ENCODE data around the gene SH2D5. TPM values are rescaled to one million over a fixed set of nuclear protein-coding genes. Genes with fewer than 3 reads are reported as not detected.

The SH2D5 gene
- total RNA-seq, 2 donors from 2014 or later: 2.2 TPM; not detected in 1

DNA sequence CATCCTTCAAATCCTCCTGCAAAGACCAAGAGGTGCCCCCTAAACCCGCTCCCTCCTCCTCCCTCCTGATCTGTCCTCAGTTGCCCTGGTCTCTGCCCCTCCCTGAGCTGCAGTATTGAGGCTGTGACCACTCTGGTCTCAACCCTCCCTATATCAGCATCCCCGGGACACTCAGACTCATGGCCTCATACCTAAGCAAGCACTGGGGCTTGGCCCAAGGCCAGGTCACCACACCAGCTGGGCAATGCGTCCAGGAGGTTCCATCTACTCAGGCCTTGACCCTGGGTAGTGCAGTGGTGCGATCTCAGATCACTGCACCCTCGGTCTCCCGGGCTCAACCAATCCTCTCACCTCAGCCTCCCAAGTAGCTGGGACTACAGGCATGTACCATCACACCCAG, 24.4 kb downstream of the SH2D5 start:
- Histone ChIP-seq H3K36me3 (no peaks in the 10 kb centered on the region), H3K27ac (no peak overlapping the region), H3K4me3 (no peak overlapping the region), H3K9me3 (no peaks in the 10 kb centered on the region), H3K4me1 (replicated peaks) (no peaks in the 10 kb centered on the region), H3K27me3 (replicated peaks; ENCODE audit: insufficient read depth) (no peaks in the 10 kb centered on the region)
- intact Hi-C loops (cut with DNase I): no loop called here
- WGBS: 82% methylated on average over 6 of the region's 6 CpGs
- TF ChIP-seq POLR2A (IDR thresholded peaks at IDR 0.05) (no peak), POLR2AphosphoS5 (IDR thresholded peaks at IDR 0.05) (no peak)
- TF ChIP-seq, protein P1, sequence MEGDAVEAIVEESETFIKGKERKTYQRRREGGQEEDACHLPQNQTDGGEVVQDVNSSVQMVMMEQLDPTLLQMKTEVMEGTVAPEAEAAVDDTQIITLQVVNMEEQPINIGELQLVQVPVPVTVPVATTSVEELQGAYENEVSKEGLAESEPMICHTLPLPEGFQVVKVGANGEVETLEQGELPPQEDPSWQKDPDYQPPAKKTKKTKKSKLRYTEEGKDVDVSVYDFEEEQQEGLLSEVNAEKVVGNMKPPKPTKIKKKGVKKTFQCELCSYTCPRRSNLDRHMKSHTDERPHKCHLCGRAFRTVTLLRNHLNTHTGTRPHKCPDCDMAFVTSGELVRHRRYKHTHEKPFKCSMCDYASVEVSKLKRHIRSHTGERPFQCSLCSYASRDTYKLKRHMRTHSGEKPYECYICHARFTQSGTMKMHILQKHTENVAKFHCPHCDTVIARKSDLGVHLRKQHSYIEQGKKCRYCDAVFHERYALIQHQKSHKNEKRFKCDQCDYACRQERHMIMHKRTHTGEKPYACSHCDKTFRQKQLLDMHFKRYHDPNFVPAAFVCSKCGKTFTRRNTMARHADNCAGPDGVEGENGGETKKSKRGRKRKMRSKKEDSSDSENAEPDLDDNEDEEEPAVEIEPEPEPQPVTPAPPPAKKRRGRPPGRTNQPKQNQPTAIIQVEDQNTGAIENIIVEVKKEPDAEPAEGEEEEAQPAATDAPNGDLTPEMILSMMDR (IDR thresholded peaks at IDR 0.05): no peak
- DNase-seq (ENCODE audit: low spot score): no peak

GRCh38 chr1:20706841-20707240, 25.7 kb downstream of the SH2D5 start:
- TF ChIP-seq POLR2A (IDR thresholded peaks at IDR 0.05) (no peak), POLR2AphosphoS5 (IDR thresholded peaks at IDR 0.05) (no peak)
- TF ChIP-seq, protein P1 (IDR thresholded peaks at IDR 0.05): no peak
- Histone ChIP-seq H3K27ac (no peak overlapping the region), H3K9me3 (no peaks in the 10 kb centered on the region), H3K4me1 (replicated peaks) (no peaks in the 10 kb centered on the region), H3K27me3 (replicated peaks; ENCODE audit: insufficient read depth) (no peaks in the 10 kb centered on the region), H3K36me3 (no peaks in the 10 kb centered on the region), H3K4me3 (no peak overlapping the region)
- intact Hi-C loops (cut with DNase I): no loop called here
- no peak for DNase-seq (ENCODE audit: low spot score)
- 71% methylated on average over 5 of the region's 5 CpGs for WGBS

DNA sequence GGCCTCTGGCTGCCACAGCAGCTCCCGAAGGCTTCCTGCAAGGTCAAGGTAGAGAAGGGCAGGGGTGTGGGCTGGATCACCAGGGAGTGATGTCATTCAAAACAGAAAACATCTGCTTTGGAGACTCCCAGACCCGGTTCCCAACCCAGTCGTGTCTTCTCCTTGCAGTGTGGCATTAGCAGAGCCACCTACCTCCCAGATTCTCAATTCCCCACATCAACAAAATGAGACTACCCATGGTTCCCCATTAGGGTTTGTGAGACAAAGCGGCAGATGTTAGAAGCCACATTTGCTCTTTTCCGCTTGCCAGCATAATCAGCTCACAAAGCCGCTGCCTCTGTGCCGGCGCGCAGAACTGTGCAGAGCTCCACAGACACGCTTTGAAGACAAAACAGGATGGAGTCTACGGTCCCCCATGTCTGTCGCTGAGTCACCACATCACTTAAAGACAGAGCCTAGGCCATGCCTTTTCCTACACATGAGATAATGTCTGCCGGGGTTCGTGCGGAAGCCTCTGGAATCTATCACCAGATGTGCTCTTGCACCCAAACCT, 27.2 kb downstream of the SH2D5 start:
- Histone ChIP-seq H3K4me1 (replicated peaks) (no peaks in the 10 kb centered on the region), H3K36me3 (no peaks in the 10 kb centered on the region), H3K9me3 (no peaks in the 10 kb centered on the region), H3K27me3 (replicated peaks; ENCODE audit: insufficient read depth) (no peaks in the 10 kb centered on the region), H3K4me3 (no peak overlapping the region), H3K27ac (no peak overlapping the region)
- DNase-seq (ENCODE audit: low spot score): no peak
- no peak for TF ChIP-seq POLR2AphosphoS5 (IDR thresholded peaks at IDR 0.05)
- TF ChIP-seq, protein P1 (IDR thresholded peaks at IDR 0.05): no peak
- TF ChIP-seq POLR2A (IDR thresholded peaks at IDR 0.05): no peak
- intact Hi-C loops (cut with DNase I): no loop called here
- 87% methylated on average over 15 of the region's 15 CpGs for WGBS

- 96% methylated on average over 26 of the region's 41 CpGs for WGBS
- Histone ChIP-seq H3K27me3 (replicated peaks; ENCODE audit: insufficient read depth) (no peaks in the 10 kb centered on the region), H3K4me1 (replicated peaks) (no peaks in the 10 kb centered on the region), H3K36me3 (no peaks in the 10 kb centered on the region), H3K27ac (no peak overlapping the region), H3K9me3 (no peaks in the 10 kb centered on the region), H3K4me3 (no peak overlapping the region)
- TF ChIP-seq, protein P1 (IDR thresholded peaks at IDR 0.05): no peak
- TF ChIP-seq POLR2A (IDR thresholded peaks at IDR 0.05) (no peak), POLR2AphosphoS5 (IDR thresholded peaks at IDR 0.05) (no peak)
- DNase-seq (ENCODE audit: low spot score): no peak
- intact Hi-C loops (cut with DNase I): no loop called here
Measured at GRCh38 chr1:20704390-20705202, 27.9 kb downstream of the SH2D5 start.

Measured in prostate gland (tissue), 2 donors.